ENCODE data around the gene HNRNPF.

The HNRNPF gene

GRCh38 chr10:43376828-43377423 lies 32.1 kb downstream of the HNRNPF start:
- no peak for DNase-seq

DNA sequence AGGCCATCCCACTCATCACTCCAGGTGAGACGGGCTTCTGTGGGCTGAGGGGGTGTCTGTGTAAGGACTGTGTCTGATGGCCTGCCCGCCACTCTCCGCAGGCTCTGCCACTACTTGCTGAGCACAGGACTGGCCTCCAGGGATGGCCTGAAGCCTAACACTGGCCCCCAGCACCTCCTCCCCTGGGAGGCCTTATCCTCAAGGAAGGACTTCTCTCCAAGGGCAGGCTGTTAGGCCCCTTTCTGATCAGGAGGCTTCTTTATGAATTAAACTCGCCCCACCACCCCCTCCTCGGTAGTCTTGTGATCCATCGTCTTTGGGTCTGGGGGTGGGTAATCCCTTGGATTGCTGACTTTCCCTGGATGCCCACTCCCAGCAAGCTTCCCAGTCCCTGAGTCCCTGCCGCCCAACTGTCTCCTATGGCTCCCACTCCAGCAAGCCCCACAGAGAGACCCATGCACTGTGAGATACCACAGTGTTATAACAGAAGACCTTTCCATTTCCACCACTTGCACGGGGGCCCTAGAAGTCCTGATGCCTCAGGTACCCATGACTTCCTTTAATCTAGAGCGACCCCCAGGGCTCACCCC lies 32.8 kb downstream of the HNRNPF start:
- no peak for DNase-seq

GRCh38 chr10:43375401-43376020 lies 33.5 kb downstream of the HNRNPF start:
- DNase-seq, result no peak

GRCh38 chr10:43374194-43374593 lies 34.8 kb downstream of the HNRNPF start:
- DNase-seq, result no peak

DNA sequence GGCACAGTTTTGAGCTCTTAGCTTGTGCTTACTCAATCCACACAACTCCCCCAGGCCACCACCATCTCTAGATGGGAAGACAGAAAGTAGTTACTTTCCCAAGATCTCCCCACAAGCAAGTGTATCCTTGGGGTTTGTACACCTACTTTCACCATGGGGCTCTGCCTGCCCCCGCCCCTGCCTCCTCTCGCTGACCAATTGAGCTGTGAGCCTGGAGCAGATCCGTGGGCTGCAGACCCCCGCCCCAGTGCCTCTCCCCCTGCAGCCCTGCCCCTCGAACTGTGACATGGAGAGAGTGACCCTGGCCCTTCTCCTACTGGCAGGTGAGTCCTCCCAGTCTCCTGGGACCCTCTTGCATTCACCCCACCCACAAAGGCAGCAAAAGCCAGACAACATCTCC lies 35.5 kb downstream of the HNRNPF start:
- no peak for DNase-seq

GRCh38 chr10:43372765-43373361 lies 36.1 kb downstream of the HNRNPF start:
- DNase-seq, result no peak

DNA sequence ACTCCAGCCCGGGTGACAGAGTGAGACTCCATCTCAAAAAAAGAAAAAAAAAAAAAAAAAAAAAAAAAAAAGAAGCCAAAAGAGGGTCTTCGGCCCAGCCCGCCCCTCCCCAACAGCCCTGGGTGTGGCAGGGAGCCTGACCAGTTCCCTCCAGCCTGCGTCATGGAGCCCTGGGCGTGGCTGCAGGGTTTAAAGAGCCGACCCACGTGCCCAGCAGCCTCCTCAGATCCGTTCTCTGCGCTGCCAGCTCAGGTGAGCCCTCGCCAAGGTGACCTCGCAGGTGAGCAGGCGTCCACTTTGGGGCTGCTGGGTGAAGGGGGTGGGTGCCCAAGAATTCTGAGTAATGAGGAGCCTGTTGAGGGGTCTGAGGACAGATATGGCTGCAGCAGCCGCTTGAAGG lies 37.6 kb downstream of the HNRNPF start, which contains the start of gene FXYD4:
Gene FXYD4, plus strand, starts transcription at position 219 of the 400 bp plus-strand sequence. CDS start 2,111 bp downstream, outside the sequence.
- DNase-seq, result no peak

DNA sequence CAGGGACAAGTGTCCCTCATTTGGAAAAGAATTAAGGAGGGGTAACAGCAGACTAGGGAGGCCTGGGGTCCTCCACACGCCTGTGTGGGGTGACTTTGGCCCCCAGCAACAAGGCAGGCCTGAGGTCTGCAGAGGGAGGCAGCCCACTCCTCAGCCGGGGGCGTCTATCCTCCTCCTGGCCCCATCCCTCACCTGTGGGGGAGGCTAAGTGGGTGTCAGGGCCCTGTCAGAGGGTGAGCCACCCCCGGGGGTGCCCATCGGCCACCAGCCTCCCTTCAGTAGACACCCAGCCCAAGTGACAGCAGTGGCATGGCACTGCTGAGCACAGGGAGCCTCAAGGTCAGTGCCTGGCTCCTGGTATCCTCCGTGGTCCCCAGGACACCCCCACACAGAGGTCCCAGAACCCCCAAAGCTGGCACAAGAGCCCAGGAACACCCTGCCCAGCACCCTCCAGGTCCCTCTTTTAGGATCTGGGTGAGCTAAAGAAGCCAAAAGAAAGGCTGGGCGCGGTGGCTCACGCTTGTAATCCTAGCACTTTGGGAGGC lies 38.2 kb downstream of the HNRNPF start:
- DNase-seq, result no peak

GRCh38 chr10:43369921-43370320 lies 39.1 kb downstream of the HNRNPF start:
- DNase-seq, result no peak

GRCh38 chr10:43365001-43365400 lies 44.0 kb downstream of the HNRNPF start:
- DNase-seq, result no peak

- DNase-seq, result peak; percentile 96 to 99 (median 98)
These were observed 46.7 kb downstream of the HNRNPF start for GRCh38 chr10:43362191-43362839.

GRCh38 chr10:43361547-43362190 lies 47.3 kb downstream of the HNRNPF start:
- DNase-seq, result peak in 1 of 5 experiments; percentile 56

GRCh38 chr10:43360086-43360485 lies 48.9 kb downstream of the HNRNPF start:
- no peak for DNase-seq

GRCh38 chr10:43355749-43356371 lies 53.1 kb downstream of the HNRNPF start:
- peak in 1 of 5 experiments; percentile 53 for DNase-seq

DNA sequence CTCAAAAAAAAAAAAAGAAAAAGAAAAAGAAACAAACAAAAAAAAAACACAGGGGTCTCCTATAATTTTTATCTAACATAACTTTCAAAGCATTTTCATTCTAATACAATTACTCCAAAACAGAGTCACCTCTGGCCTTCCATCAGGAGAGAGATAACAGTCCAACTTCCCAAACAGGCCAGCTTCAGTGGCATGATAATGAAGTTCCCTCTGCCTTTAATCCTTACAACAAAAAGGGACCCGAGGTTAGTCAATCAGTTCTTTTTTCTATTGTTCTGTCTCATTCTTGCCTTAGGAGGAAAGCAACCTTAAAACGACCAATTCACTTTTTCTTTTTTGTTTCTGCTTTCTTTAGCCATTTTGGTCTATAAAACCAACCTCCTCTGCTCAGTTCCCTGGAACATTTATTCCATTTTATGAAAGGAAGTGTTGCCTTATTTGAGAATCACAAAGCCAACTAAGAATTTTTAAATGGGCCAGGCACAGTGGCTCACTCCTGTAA lies 54.1 kb downstream of the HNRNPF start:
- no peak for DNase-seq

- DNase-seq, result no peak
These were observed 54.7 kb downstream of the HNRNPF start for GRCh38 chr10:43354330-43354635.

GRCh38 chr10:43353495-43354329 lies 55.3 kb downstream of the HNRNPF start:
- DNase-seq, result peak in 1 of 5 experiments; percentile 39

GRCh38 chr10:43352951-43353350 lies 56.0 kb downstream of the HNRNPF start:
- DNase-seq, result no peak

DNA sequence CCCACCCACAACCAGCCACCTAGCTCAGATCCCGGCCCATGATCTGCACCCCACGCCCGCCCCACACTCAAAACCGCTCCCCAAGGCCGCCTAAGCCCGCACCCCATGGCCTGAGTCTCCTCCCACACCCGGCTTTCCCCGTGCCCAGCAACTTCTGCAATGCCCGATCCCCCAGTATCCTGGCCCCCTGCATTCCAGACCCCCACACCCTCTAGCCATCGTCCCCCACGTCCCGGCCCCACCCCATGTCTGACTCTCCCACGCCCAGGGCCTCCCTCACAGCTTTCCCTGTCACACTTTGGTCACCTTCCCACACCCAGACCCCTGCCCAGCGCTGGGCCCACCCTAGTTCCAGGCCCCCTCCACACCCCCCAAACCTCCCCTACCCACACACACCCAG lies 57.7 kb downstream of the HNRNPF start:
- no peak for DNase-seq

- no peak for DNase-seq
These were observed 58.3 kb downstream of the HNRNPF start for GRCh38 chr10:43350686-43351085.

GRCh38 chr10:43350156-43350555 lies 58.8 kb downstream of the HNRNPF start:
- no peak for DNase-seq

All from T-helper 2 cell (primary cell).